GM12878 (cell line): ENCODE results near the gene QPRT. TPM values are rescaled to one million over a fixed set of nuclear protein-coding genes. Genes with fewer than 3 reads are reported as not detected.

ENCODE experiments used
- ATF7 ChIP-seq: fragments of 450-650 bp; IDR thresholded peaks from 2 replicates; pipeline ENCODE4 v1.6.1; 2016; ENCODE audit warnings: low read depth, mild to moderate bottlenecking
- BHLHE40 ChIP-seq, 2 experiments: fragments of 450-650 bp in 1 of 2; IDR thresholded peaks; 2 replicates each; pipeline ENCODE4 v1.6.1; 2011 to 2017; ENCODE audit warnings: low read depth in 2 of 2, borderline replicate concordance in 1 of 2, improper control_type of control experiment in 1 of 2, low read length in 1 of 2, mild to moderate bottlenecking in 1 of 2
- CHD2 ChIP-seq: IDR thresholded peaks from 2 replicates; pipeline ENCODE4 v1.6.1; 2011; ENCODE audit warnings: low read depth, low read length, improper control_type of control experiment, borderline replicate concordance
- CUX1 ChIP-seq: IDR thresholded peaks from 2 replicates; pipeline ENCODE4 v1.6.1; 2012; ENCODE audit warnings: improper control_type of control experiment, low read depth, low read length; ENCODE audit not compliant: insufficient replicate concordance
- GABPA ChIP-seq: IDR thresholded peaks from 2 replicates; pipeline ENCODE4 v1.6.1; 2014; ENCODE audit warnings: antibody characterized with exemption, low read depth, mild to moderate bottlenecking, inconsistent platforms
- IKZF1 ChIP-seq: fragments of 450-650 bp; conservative IDR thresholded peaks from 2 replicates; pipeline ENCODE4 v1.6.1; 2017; ENCODE audit warnings: antibody characterized with exemption, mild to moderate bottlenecking
- IRF4 ChIP-seq: IDR thresholded peaks from 2 replicates; pipeline ENCODE4 v1.6.1; 2011; ENCODE audit warnings: low read depth, low read length
- JUNB ChIP-seq: IDR thresholded peaks from 2 replicates; pipeline ENCODE4 v1.6.1; 2016; ENCODE audit warnings: antibody characterized with exemption, mild to moderate bottlenecking
- KAT2A ChIP-seq: conservative IDR thresholded peaks from 2 replicates; pipeline ENCODE4 v1.6.1; 2011; ENCODE audit warnings: low read depth, low read length; ENCODE audit not compliant: control insufficient read depth
- MXI1 ChIP-seq: fragments of 150-350 bp; IDR thresholded peaks from 2 replicates; pipeline ENCODE4 v1.6.1; 2011; ENCODE audit warnings: low read depth, mild to moderate bottlenecking, inconsistent platforms, low read length, improper control_type of control experiment
- PAX8 ChIP-seq: fragments of 450-650 bp; IDR thresholded peaks from 2 replicates; pipeline ENCODE4 v1.6.1; 2017; ENCODE audit warnings: mild to moderate bottlenecking, moderate library complexity
- RAD21 ChIP-seq: IDR thresholded peaks from 2 replicates; pipeline ENCODE4 v1.6.1; 2011; ENCODE audit warnings: mild to moderate bottlenecking, low read depth, low read length, moderate library complexity; ENCODE audit not compliant: insufficient read depth
- RAD51 ChIP-seq: fragments of 450-650 bp; IDR thresholded peaks from 2 replicates; pipeline ENCODE4 v1.6.1; 2016; ENCODE audit warnings: moderate library complexity, mild to moderate bottlenecking, inconsistent platforms
- RUNX3 ChIP-seq: IDR thresholded peaks from 2 replicates; pipeline ENCODE4 v1.6.1; 2012; ENCODE audit warnings: low read length, inconsistent platforms
- SMC3 ChIP-seq: IDR thresholded peaks from 2 replicates; pipeline ENCODE4 v1.6.1; 2011; ENCODE audit warnings: low read length, improper control_type of control experiment, borderline replicate concordance
- TAF1 ChIP-seq: IDR thresholded peaks from 2 replicates; pipeline ENCODE4 v1.6.1; 2011; ENCODE audit warnings: mild to moderate bottlenecking, low read depth, low read length, borderline replicate concordance
- USF1 ChIP-seq: IDR thresholded peaks from 2 replicates; pipeline ENCODE4 v1.6.1; 2011; ENCODE audit warnings: borderline replicate concordance, low read depth, mild to moderate bottlenecking, moderate library complexity, mixed read lengths, low read length; ENCODE audit not compliant: insufficient read depth; ENCODE audit errors: extremely low read length
- YY1 ChIP-seq: IDR thresholded peaks from 2 replicates; pipeline ENCODE4 v1.6.1; 2011; ENCODE audit warnings: low read depth, mild to moderate bottlenecking, low read length
- polyA plus RNA-seq, 11 experiments: library from polyadenylated mRNA; depleted of rRNA in 4 of 11; unstranded in 6 of 11; stranded (reverse) in 5 of 11; fragments of >200 nt; fragmentation: Nextera tagmentation in 4 of 11; fragmentation: Illumina TruSeq in 1 of 11; extraction: Ambion mirVana in 4 of 11; extraction: Trizol in 1 of 11; gene quantifications; 1 replicate in 1 of 11; 2 replicates in 10 of 11; pipeline versions ENCODE4 v1.2.1 to v1.2.3, GENCODE V29; 2011 to 2016; ENCODE audit warnings: inconsistent platforms in 2 of 11, missing spikeins in 2 of 11, low read depth in 1 of 11
- total RNA-seq, 4 experiments: library from RNA; depleted of rRNA in 3 of 4; stranded (reverse); fragments of >200 nt in 3 of 4; fragmentation: Illumina TruSeq in 1 of 4; extraction: Trizol in 1 of 4; gene quantifications; 2 replicates each; pipeline versions ENCODE4 v1.2.1 to v1.2.3, GENCODE V29; 2013 to 2021
- TF ChIP-seq, protein P1 (sequence below): IDR thresholded peaks from 2 replicates; pipeline ENCODE4 v1.6.1; 2012; ENCODE audit warnings: low read depth, low read length, improper control_type of control experiment
- TF ChIP-seq, protein P2 (sequence below), 3 experiments: IDR thresholded peaks in 2 of 3; conservative IDR thresholded peaks in 1 of 3; 2 replicates each; pipeline ENCODE4 v1.5.1; 2011; ENCODE audit warnings: low read depth in 3 of 3, low read length in 3 of 3, mild to moderate bottlenecking in 3 of 3, control low read depth in 2 of 3, moderate library complexity in 2 of 3, inconsistent platforms in 1 of 3, mixed read lengths in 1 of 3; ENCODE audit not compliant: control insufficient read depth in 2 of 3, insufficient read depth in 1 of 3; ENCODE audit errors: extremely low read depth in 1 of 3

QPRT gene
- total and polyA plus RNA-seq, 10 of the 15 experiments (the other 5 are each of a cell fraction or from before 2014, with no cell fraction given), result 2.7 to 43.0 (median 31.3) TPM

- TF ChIP-seq BHLHE40 (IDR thresholded peaks at IDR 0.05; ENCODE audit: borderline replicate concordance in 1 of 2, low read depth in 2 of 2, low read length in 1 of 2) (peak; percentile 45 to 64; a peak in 3 of 4 replicates), CUX1 (no peak), IRF4 (no peak), JUNB (0 out of 2 replicates have a peak, but pooled peaks have one; percentile 6), RAD21 (peak; percentile 53), RAD51 (peak; percentile 89), SMC3 (peak; percentile 65; the same call in 1 of the 2 replicates), RUNX3 (peak; percentile 61), TAF1 (no peak), GABPA (no peak), USF1 (peak; percentile 27), ATF7 (0 out of 2 replicates have a peak, but pooled peaks have one; percentile 4), PAX8 (no peak), YY1 (peak; percentile 48; the same call in 1 of the 2 replicates), CHD2 (no peak), IKZF1 (0 out of 2 replicates have a peak, but pooled peaks have one; percentile 32), KAT2A (no peak), MXI1 (peak; percentile 50; the same call in 1 of the 2 replicates)
- TF ChIP-seq, protein P1, sequence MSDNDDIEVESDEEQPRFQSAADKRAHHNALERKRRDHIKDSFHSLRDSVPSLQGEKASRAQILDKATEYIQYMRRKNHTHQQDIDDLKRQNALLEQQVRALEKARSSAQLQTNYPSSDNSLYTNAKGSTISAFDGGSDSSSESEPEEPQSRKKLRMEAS, result peak; percentile 82
- TF ChIP-seq, protein P2, sequence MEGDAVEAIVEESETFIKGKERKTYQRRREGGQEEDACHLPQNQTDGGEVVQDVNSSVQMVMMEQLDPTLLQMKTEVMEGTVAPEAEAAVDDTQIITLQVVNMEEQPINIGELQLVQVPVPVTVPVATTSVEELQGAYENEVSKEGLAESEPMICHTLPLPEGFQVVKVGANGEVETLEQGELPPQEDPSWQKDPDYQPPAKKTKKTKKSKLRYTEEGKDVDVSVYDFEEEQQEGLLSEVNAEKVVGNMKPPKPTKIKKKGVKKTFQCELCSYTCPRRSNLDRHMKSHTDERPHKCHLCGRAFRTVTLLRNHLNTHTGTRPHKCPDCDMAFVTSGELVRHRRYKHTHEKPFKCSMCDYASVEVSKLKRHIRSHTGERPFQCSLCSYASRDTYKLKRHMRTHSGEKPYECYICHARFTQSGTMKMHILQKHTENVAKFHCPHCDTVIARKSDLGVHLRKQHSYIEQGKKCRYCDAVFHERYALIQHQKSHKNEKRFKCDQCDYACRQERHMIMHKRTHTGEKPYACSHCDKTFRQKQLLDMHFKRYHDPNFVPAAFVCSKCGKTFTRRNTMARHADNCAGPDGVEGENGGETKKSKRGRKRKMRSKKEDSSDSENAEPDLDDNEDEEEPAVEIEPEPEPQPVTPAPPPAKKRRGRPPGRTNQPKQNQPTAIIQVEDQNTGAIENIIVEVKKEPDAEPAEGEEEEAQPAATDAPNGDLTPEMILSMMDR (IDR thresholded peaks at IDR 0.05 in 2 of 3, conservative IDR thresholded peaks at IDR 0.05 in 1 of 3; ENCODE audit: control insufficient read depth in 2 of 3, extremely low read depth in 1 of 3, insufficient read depth in 1 of 3, low read depth in 3 of 3, low read length in 3 of 3), result peak; percentile 52 to 75 (median 58); a peak in 5 of 6 replicates
- TF ChIP-seq, all 136 proteins: peak for 21
These were observed 31.5 kb downstream of the QPRT start (continued) for GRCh38 chr16:29710227-29711219.
